ENCODE results near the gene OR52B6. TPM values are rescaled to one million over a fixed set of nuclear protein-coding genes. Genes with fewer than 3 reads are reported as not detected.

Gene OR52B6
- total RNA-seq, 1 experiment from 2014 or later, result not detected

DNA sequence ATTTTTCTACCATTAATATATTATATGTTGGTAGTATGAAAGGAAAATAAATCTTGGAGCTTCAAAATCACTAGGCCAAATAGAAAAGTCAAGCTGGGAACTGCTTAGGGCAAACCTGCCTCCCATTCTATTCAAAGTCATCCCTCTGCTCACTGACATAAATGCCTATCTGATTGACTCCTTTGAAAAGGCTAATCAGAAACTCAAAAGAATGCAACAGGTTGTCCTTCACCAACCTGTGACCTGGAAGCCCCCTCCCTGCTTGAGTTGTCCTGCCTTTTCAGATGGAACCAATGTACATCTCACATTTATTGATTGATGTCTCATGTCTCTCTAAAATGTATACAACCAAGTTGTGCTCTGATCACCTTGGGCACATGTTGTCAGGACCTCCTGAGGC is 40.9 kb downstream of the OR52B6 start:
- Histone ChIP-seq H3K4me3 (no peak overlapping the region), H3K36me3 (no peaks in the 10 kb centered on the region), H3K9me3 (no peaks in the 10 kb centered on the region), H3K27me3 (no peaks in the 10 kb centered on the region)
- DNase-seq, result no peak

DNA sequence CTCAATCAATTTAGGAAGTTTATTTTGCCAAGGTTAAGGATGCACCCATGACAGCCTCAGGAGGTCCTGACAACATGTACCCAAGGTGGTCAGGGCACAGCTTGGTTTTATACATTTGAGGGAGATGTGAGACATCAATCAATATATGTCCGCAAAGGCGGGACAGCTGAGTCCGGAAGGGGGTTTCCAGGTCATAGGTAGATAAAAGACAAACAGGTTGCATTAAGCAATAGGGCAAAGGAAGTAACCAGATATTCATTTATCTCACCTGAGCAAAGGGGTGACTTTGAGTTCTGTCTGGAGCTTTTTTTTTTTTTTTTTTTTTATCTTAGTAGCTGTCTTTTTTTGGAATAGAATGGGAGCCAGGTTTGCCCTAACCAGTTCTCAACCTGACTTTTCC is 42.1 kb downstream of the OR52B6 start:
- no peaks in the 10 kb centered on the region for H3K9me3 ChIP-seq
- no peak overlapping the region for H3K4me3 ChIP-seq
- no peaks in the 10 kb centered on the region for H3K36me3 ChIP-seq
- no peaks in the 10 kb centered on the region for H3K27me3 ChIP-seq
- no peak for DNase-seq

DNA sequence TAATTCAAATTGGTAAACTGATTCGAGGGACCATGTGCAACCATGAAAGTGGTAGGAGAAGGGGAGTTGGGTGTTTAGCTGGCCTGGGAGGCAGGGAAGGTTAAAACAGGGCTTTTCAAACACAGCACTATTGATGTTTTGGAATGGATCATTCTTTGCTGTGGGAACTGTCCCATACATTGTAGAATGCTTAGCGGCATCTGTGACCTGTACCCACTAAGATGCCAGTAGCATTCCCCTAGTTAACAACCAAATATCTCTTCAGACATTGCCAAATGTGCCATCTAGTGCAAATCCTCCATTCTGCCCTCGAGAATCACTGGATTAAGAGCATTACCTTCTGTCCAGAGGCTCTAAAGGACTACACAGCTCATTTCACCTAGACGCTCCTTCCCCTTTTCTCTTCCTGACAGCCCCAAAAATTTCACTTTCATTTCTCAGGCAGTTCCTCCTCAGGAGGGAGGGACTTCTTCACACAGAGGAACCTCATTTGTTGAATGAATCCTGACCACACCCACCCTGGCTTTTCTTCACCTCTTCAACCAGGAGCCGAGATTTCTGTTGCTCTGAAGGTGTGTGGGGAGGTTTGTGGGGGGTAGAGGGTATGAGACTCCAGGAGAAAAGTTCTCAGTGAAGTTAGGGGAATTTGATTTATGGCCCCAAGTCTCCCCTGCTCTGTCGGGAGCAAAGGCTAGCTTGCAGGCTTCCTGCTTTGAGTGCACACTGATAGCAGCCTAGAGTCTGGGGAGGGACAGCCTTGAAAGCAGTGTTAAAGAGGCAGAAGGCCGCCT is 44.0 kb downstream of the OR52B6 start, which contains the start of gene TRIM34:
TRIM34 (plus strand) TSS at position 513 of the 791 bp plus-strand sequence. CDS start 7,331 bp downstream, outside the sequence.
- Histone ChIP-seq H3K9me3 (no peaks in the 10 kb centered on the region), H3K4me3 (peak within 1 kb of the TSS; percentile 89), H3K27me3 (no peaks in the 10 kb centered on the region), H3K36me3 (no peaks in the 10 kb centered on the region)
- DNase-seq, result peak; percentile 51

DNA sequence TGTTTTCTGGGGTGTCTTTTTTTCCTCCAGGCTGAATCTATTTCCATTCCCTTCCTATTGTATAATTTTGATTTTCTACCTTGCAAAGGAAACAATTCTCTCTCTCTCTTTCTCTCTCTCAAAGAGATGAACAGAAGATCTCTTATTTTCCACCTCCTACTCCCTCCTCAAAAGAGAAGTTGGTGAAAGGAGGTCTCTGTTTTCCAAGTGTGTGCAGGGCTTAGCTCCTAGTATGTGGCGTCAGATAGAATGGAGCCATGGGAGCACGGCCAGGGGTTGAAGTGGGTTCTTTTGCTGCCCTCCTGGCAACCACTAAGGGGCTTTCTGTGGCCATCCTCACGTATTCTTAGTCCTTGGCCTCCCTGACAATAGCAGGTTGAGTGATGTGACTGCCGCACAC is 44.6 kb downstream of the OR52B6 start:
- no peaks in the 10 kb centered on the region for H3K9me3 ChIP-seq
- H3K4me3 ChIP-seq, result peak overlapping the region; percentile 89
- no peaks in the 10 kb centered on the region for H3K36me3 ChIP-seq
- H3K27me3 ChIP-seq, result no peaks in the 10 kb centered on the region
- no peak for DNase-seq

DNA sequence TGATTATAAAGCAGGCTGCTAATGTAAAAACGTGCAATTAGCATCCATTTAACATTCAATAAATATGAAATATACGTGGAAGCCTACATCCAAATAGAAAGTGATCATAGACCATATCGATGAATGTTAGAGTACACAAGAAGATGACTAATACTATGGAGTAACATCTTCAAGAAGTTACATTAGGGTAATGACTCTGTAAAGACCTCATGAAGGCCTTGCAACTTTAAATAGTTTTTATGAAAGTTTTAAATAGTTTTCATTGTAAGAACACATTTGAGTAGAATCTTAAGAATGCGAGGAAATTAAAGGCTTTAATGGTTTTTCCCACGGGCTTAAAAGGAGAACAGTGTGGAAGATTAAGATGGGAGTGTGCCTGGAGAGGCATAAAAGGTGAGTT is 45.5 kb downstream of the OR52B6 start:
- H3K9me3 ChIP-seq, result no peaks in the 10 kb centered on the region
- no peak overlapping the region for H3K4me3 ChIP-seq
- DNase-seq, result no peak
- H3K27me3 ChIP-seq, result no peaks in the 10 kb centered on the region
- H3K36me3 ChIP-seq, result no peaks in the 10 kb centered on the region

DNA sequence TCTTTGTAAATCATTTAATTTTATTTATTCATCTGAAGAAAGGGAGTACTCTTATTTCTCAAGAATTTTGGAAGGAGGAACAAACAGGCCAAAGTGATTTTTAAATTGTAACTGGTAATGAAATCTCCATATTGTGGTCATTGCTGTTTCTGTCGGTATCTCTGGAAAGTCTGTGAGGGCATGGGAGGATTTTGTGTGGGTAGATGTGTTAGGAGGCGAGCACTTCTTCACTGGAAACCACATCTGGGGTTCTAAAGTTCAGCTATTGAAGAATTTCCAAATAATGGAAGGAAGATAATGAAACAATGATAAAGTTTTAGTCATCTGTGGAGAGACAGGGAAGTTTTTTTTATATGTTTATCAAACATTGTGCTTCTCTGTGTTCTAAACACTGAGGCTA is 50.7 kb downstream of the OR52B6 start:
- H3K9me3 ChIP-seq, result no peaks in the 10 kb centered on the region
- no peaks in the 10 kb centered on the region for H3K36me3 ChIP-seq
- no peak for DNase-seq
- no peak overlapping the region for H3K4me3 ChIP-seq
- no peaks in the 10 kb centered on the region for H3K27me3 ChIP-seq

Other genes starting within 250 kb of the OR52B6 start
- gene OR51B5, start 237.4 kb upstream of the OR52B6 start, total RNA-seq (2014; rRNA removed; shearing (Covaris generic); ENCODE audit: low replicate concordance), result 0.64 and 0.89 TPM in 2 replicates
- gene OR51B6, start 229.4 kb upstream of the OR52B6 start, total RNA-seq (2014; rRNA removed; shearing (Covaris generic); ENCODE audit: low replicate concordance), result not detected in 2 replicates
- not detected in 2 replicates for gene OR51M1, start 197.1 kb upstream of the OR52B6 start, total RNA-seq (2014; rRNA removed; shearing (Covaris generic); ENCODE audit: low replicate concordance)
- not detected in 2 replicates for gene OR51Q1, start 158.8 kb upstream of the OR52B6 start, total RNA-seq (2014; rRNA removed; shearing (Covaris generic); ENCODE audit: low replicate concordance)
- not detected in 2 replicates for gene OR51I1, start 139.4 kb upstream of the OR52B6 start, total RNA-seq (2014; rRNA removed; shearing (Covaris generic); ENCODE audit: low replicate concordance)
- not detected in 2 replicates for gene OR51I2, start 131.6 kb upstream of the OR52B6 start, total RNA-seq (2014; rRNA removed; shearing (Covaris generic); ENCODE audit: low replicate concordance)
- gene OR52D1, start 92.2 kb upstream of the OR52B6 start, total RNA-seq (2014; rRNA removed; shearing (Covaris generic); ENCODE audit: low replicate concordance), result not detected in 2 replicates
- gene UBQLN3, start 70.9 kb upstream of the OR52B6 start, total RNA-seq (2014; rRNA removed; shearing (Covaris generic); ENCODE audit: low replicate concordance), result not detected in 2 replicates
- not detected in 2 replicates for gene UBQLNL, start 64.2 kb upstream of the OR52B6 start, total RNA-seq (2014; rRNA removed; shearing (Covaris generic); ENCODE audit: low replicate concordance)
- gene OR52H1, start 32.3 kb upstream of the OR52B6 start, total RNA-seq (2014; rRNA removed; shearing (Covaris generic); ENCODE audit: low replicate concordance), result not detected in 2 replicates
- 2.5 and 4.1 TPM in 2 replicates for gene TRIM6, start 15.8 kb downstream of the OR52B6 start, total RNA-seq (2014; rRNA removed; shearing (Covaris generic); ENCODE audit: low replicate concordance)
- 10.7 and 10.8 TPM in 2 replicates for gene TRIM34, start 44.1 kb downstream of the OR52B6 start, total RNA-seq (2014; rRNA removed; shearing (Covaris generic); ENCODE audit: low replicate concordance)
- gene TRIM5, start 104.2 kb downstream of the OR52B6 start, total RNA-seq (2014; rRNA removed; shearing (Covaris generic); ENCODE audit: low replicate concordance), result 29.9 and 33.9 TPM in 2 replicates
- 1.7 and 8.8 TPM in 2 replicates for gene TRIM22, start 108.9 kb downstream of the OR52B6 start, total RNA-seq (2014; rRNA removed; shearing (Covaris generic); ENCODE audit: low replicate concordance)
- not detected in 2 replicates for gene OR56B1, start 155.6 kb downstream of the OR52B6 start, total RNA-seq (2014; rRNA removed; shearing (Covaris generic); ENCODE audit: low replicate concordance)
- gene OR52N4, start 173.4 kb downstream of the OR52B6 start, total RNA-seq (2014; rRNA removed; shearing (Covaris generic); ENCODE audit: low replicate concordance), result not detected in 2 replicates
- not detected in 2 replicates for gene OR52N5, start 202.5 kb downstream of the OR52B6 start, total RNA-seq (2014; rRNA removed; shearing (Covaris generic); ENCODE audit: low replicate concordance)
- not detected in 2 replicates for gene OR52N1, start 210.4 kb downstream of the OR52B6 start, total RNA-seq (2014; rRNA removed; shearing (Covaris generic); ENCODE audit: low replicate concordance)
- not detected in 2 replicates for gene OR52N2, start 228.0 kb downstream of the OR52B6 start, total RNA-seq (2014; rRNA removed; shearing (Covaris generic); ENCODE audit: low replicate concordance)

Measured in MG63 (cell line).